Measurements from ENCODE around the gene FKBP1C. TPM values are rescaled to one million over a fixed set of nuclear protein-coding genes. Genes with fewer than 3 reads are reported as not detected.
"Not testable (repeated sequence)": the region's sequence is repeated elsewhere in the genome, so short reads cannot be mapped to it uniquely, and the experiment has no call there.

The FKBP1C gene
- total RNA-seq, 2 donors from 2014 or later, result 0.33 to 0.55 TPM

GRCh38 chr6:63230511-63230910, 19.2 kb downstream of the FKBP1C start:
- H3K27ac ChIP-seq (ENCODE audit: low read depth, low read length); H3K4me3 ChIP-seq (ENCODE audit: low read length); H3K36me3 ChIP-seq (ENCODE audit: control insufficient read depth, insufficient read depth, low read length); H3K4me3 Mint-ChIP-seq; DNase-seq; H3K9ac ChIP-seq (ENCODE audit: extremely low read depth, low read length, poor library complexity, severe bottlenecking); H3K27me3 ChIP-seq (ENCODE audit: control insufficient read depth, insufficient read depth, low read length, poor library complexity, severe bottlenecking); H3K27ac Mint-ChIP-seq; H3K4me1 Mint-ChIP-seq; H3K36me3 Mint-ChIP-seq (ENCODE audit: low read depth); H3K27me3 Mint-ChIP-seq (ENCODE audit: insufficient read depth); H3K4me1 ChIP-seq (ENCODE audit: control insufficient read depth, insufficient read depth, low read length); H3K9me3 ChIP-seq (ENCODE audit: control insufficient read depth, low read length): not testable (repeated sequence)
- H3K9me3 Mint-ChIP-seq, result peaks cover 43% of the 10 kb centered on the region
- 73 to 80% methylated on average over 1 to 7 of the region's 12 CpGs for WGBS, 2 experiments (ENCODE audit: insufficient coverage in 1 of 2, insufficient read length in 1 of 2)

DNA sequence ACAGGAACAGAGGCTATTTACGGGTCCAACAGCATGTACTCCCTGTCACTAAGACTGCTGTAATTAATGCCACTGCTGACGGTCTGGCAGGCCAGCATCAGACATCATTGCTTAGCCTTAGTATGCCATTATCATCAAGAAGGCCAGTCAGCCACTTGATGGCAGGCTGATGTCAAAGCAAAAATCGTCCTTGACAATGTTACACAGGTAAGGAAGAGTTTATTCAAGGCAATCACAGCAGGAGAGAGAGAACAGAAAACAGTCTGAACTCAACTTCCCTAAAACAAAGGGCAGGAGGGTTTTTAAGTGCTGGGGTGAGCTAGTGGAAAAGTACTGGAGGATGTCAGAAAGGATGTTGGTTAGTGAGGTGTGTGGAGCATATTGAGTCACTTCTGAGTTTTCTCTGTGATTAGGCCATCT, 25.1 kb downstream of the FKBP1C start:
- TF ChIP-seq, protein P1, sequence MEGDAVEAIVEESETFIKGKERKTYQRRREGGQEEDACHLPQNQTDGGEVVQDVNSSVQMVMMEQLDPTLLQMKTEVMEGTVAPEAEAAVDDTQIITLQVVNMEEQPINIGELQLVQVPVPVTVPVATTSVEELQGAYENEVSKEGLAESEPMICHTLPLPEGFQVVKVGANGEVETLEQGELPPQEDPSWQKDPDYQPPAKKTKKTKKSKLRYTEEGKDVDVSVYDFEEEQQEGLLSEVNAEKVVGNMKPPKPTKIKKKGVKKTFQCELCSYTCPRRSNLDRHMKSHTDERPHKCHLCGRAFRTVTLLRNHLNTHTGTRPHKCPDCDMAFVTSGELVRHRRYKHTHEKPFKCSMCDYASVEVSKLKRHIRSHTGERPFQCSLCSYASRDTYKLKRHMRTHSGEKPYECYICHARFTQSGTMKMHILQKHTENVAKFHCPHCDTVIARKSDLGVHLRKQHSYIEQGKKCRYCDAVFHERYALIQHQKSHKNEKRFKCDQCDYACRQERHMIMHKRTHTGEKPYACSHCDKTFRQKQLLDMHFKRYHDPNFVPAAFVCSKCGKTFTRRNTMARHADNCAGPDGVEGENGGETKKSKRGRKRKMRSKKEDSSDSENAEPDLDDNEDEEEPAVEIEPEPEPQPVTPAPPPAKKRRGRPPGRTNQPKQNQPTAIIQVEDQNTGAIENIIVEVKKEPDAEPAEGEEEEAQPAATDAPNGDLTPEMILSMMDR (conservative IDR thresholded peaks at IDR 0.05), result no peak
- no peak overlapping the region for H3K27ac ChIP-seq (ENCODE audit: low read depth, low read length)
- 71 to 77% methylated on average over 3 of the region's 3 CpGs for WGBS, 2 experiments (ENCODE audit: insufficient coverage in 1 of 2, insufficient read length in 1 of 2)
- H3K9ac ChIP-seq (ENCODE audit: extremely low read depth, low read length, poor library complexity, severe bottlenecking), result no peak overlapping the region
- peak; percentile 57 for DNase-seq
- H3K36me3 ChIP-seq (ENCODE audit: control insufficient read depth, insufficient read depth, low read length), result no peaks in the 10 kb centered on the region
- Mint-ChIP-seq H3K27me3 (ENCODE audit: insufficient read depth) (peaks cover 3% of the 10 kb centered on the region), H3K4me3 (no peak overlapping the region), H3K9me3 (peaks cover 13% of the 10 kb centered on the region), H3K4me1 (peaks cover 19% of the 10 kb centered on the region), H3K36me3 (ENCODE audit: low read depth) (no peaks in the 10 kb centered on the region), H3K27ac (no peak overlapping the region)
- peaks cover 11% of the 10 kb centered on the region for H3K4me1 ChIP-seq (ENCODE audit: control insufficient read depth, insufficient read depth, low read length)
- no peaks in the 10 kb centered on the region for H3K27me3 ChIP-seq (ENCODE audit: control insufficient read depth, insufficient read depth, low read length, poor library complexity, severe bottlenecking)
- H3K4me3 ChIP-seq (ENCODE audit: low read length), result no peak overlapping the region
- no peaks in the 10 kb centered on the region for H3K9me3 ChIP-seq (ENCODE audit: control insufficient read depth, low read length)

DNA sequence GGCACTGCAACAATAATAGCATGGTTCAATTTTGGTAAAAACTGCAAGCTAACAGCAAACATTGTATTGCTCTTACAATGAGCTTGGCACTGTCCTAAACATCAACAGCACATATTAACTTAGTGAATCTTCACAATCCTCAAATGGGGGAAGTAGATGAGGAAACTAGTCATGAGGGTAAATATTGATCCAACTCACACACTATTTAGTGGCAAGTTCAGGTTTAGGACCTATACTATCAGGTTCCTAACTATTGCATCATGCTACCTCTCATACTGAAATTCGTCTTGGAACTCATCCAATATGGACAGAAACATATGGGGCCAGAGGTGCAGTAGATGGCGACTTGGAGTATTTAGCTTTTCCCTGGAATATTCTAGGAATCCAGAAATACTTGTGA, 34.2 kb downstream of the FKBP1C start:
- H3K36me3 Mint-ChIP-seq (ENCODE audit: low read depth), result no peaks in the 10 kb centered on the region
- TF ChIP-seq, protein P1 (conservative IDR thresholded peaks at IDR 0.05), result no peak
- WGBS, 2 experiments (ENCODE audit: insufficient coverage in 1 of 2, insufficient read length in 1 of 2), result 94% methylated on average over 2 of the region's 2 CpGs; no CpG with 5 or more reads in 1 of the 2 experiments
- H3K9ac ChIP-seq (ENCODE audit: extremely low read depth, low read length, poor library complexity, severe bottlenecking), result no peak overlapping the region
- no peak overlapping the region for H3K4me3 ChIP-seq (ENCODE audit: low read length)
- H3K9me3 ChIP-seq (ENCODE audit: control insufficient read depth, low read length), result no peaks in the 10 kb centered on the region
- H3K27ac ChIP-seq (ENCODE audit: low read depth, low read length), result no peak overlapping the region
- no peak overlapping the region for H3K27ac Mint-ChIP-seq
- no peaks in the 10 kb centered on the region for H3K27me3 ChIP-seq (ENCODE audit: control insufficient read depth, insufficient read depth, low read length, poor library complexity, severe bottlenecking)
- no peaks in the 10 kb centered on the region for H3K27me3 Mint-ChIP-seq (ENCODE audit: insufficient read depth)
- no peaks in the 10 kb centered on the region for H3K36me3 ChIP-seq (ENCODE audit: control insufficient read depth, insufficient read depth, low read length)
- no peaks in the 10 kb centered on the region for H3K4me1 ChIP-seq (ENCODE audit: control insufficient read depth, insufficient read depth, low read length)
- no peaks in the 10 kb centered on the region for H3K4me1 Mint-ChIP-seq
- H3K4me3 Mint-ChIP-seq, result no peak overlapping the region
- H3K9me3 Mint-ChIP-seq, result no peaks in the 10 kb centered on the region
- DNase-seq, result no peak

GRCh38 chr6:63245909-63246308, 34.6 kb downstream of the FKBP1C start:
- no peak overlapping the region for H3K27ac Mint-ChIP-seq
- no peaks in the 10 kb centered on the region for H3K9me3 Mint-ChIP-seq
- H3K27me3 Mint-ChIP-seq (ENCODE audit: insufficient read depth), result no peaks in the 10 kb centered on the region
- no peak overlapping the region for H3K9ac ChIP-seq (ENCODE audit: extremely low read depth, low read length, poor library complexity, severe bottlenecking)
- WGBS, 2 experiments (ENCODE audit: insufficient coverage in 1 of 2, insufficient read length in 1 of 2), result 100% methylated on average over 1 of the region's 1 CpG; no CpG with 5 or more reads in 1 of the 2 experiments
- no peak overlapping the region for H3K27ac ChIP-seq (ENCODE audit: low read depth, low read length)
- H3K4me1 ChIP-seq (ENCODE audit: control insufficient read depth, insufficient read depth, low read length), result no peaks in the 10 kb centered on the region
- H3K27me3 ChIP-seq (ENCODE audit: control insufficient read depth, insufficient read depth, low read length, poor library complexity, severe bottlenecking), result no peaks in the 10 kb centered on the region
- no peaks in the 10 kb centered on the region for H3K36me3 Mint-ChIP-seq (ENCODE audit: low read depth)
- no peaks in the 10 kb centered on the region for H3K36me3 ChIP-seq (ENCODE audit: control insufficient read depth, insufficient read depth, low read length)
- no peaks in the 10 kb centered on the region for H3K9me3 ChIP-seq (ENCODE audit: control insufficient read depth, low read length)
- H3K4me3 Mint-ChIP-seq, result no peak overlapping the region
- no peak overlapping the region for H3K4me3 ChIP-seq (ENCODE audit: low read length)
- TF ChIP-seq, protein P1 (conservative IDR thresholded peaks at IDR 0.05), result peak; percentile 79
- H3K4me1 Mint-ChIP-seq, result no peaks in the 10 kb centered on the region
- peak; percentile 63 for DNase-seq
